HL-60 (cell line): Measurements from ENCODE around the gene GYG1.

ENCODE experiments used
- DNase-seq, 2 experiments: peaks; one replicate each; pipeline ENCODE4 v3.0.0-alpha.2; 2010 to 2020; ENCODE audit warnings: low read depth in 1 of 2, low spot score in 1 of 2
- H3K27ac ChIP-seq: fragments of 250-450 bp; sonication (Bioruptor Pico); replicated peaks from 2 replicates; pipeline ENCODE4 v1.5.1; 2020; ENCODE audit warnings: mild to moderate bottlenecking, moderate library complexity
- H3K27me3 ChIP-seq: fragments of 250-450 bp; sonication (Bioruptor Pico); 2 replicates; pipeline ENCODE4 v1.5.1; 2021; ENCODE audit warnings: mild to moderate bottlenecking, moderate library complexity; ENCODE audit not compliant: insufficient read depth, poor library complexity, severe bottlenecking
- H3K4me3 ChIP-seq: replicated peaks from 2 replicates; pipeline ENCODE4 v1.5.1; 2011; ENCODE audit warnings: mild to moderate bottlenecking, control low read depth, low read length; ENCODE audit not compliant: insufficient read depth
- CTCF ChIP-seq: IDR thresholded peaks from one replicate; pipeline ENCODE4 v1.5.1; 2011; ENCODE audit warnings: low read length, control low read depth, inconsistent platforms; ENCODE audit not compliant: insufficient read depth
- GABPA ChIP-seq: IDR thresholded peaks from 2 replicates; pipeline ENCODE4 v1.6.1; 2012; ENCODE audit warnings: low read depth
- POLR2AphosphoS5 ChIP-seq: IDR thresholded peaks from 2 replicates; pipeline ENCODE4 v1.6.1; 2012; ENCODE audit warnings: low read depth
- SPI1 ChIP-seq: IDR thresholded peaks from 2 replicates; pipeline ENCODE4 v1.6.1; 2012; ENCODE audit warnings: low read depth, mild to moderate bottlenecking, borderline replicate concordance
- TF ChIP-seq, protein P1 (sequence below): IDR thresholded peaks from 2 replicates; pipeline ENCODE4 v1.6.1; 2012; ENCODE audit warnings: low read depth; ENCODE audit not compliant: insufficient replicate concordance

The GYG1 gene

DNA sequence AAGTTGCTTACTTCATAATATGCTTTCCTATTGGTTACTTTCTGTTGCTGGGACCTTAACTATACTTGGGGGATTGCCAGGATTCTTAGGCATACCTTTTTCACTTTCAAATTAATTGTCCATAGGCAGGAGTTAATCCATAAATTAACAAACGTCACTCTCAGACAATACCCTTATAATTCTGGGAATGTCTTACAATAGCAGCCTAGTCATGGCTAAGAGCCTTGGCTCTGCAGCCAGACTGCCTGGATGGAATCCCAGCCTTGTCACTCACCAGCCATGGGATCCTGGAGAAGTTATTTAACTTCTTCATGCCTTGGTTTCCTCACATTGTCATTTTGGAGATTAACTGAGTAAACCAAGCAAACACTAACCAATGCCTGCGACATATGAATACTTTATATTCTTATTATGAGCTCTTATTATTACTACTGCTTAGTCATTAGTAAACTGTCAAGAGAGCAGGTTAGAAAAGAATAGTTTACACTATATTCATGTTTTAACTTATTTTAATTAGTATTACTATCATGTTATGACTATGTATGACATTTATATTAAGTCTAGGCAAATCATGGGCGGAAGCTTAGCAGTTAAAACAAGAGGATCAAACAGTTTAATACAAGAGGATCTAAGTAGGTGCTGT lies 29.0 kb downstream of the GYG1 start:
- no peak for DNase-seq
- H3K4me3 ChIP-seq = no peak overlapping the region
- no peak overlapping the region for H3K27ac ChIP-seq

DNA sequence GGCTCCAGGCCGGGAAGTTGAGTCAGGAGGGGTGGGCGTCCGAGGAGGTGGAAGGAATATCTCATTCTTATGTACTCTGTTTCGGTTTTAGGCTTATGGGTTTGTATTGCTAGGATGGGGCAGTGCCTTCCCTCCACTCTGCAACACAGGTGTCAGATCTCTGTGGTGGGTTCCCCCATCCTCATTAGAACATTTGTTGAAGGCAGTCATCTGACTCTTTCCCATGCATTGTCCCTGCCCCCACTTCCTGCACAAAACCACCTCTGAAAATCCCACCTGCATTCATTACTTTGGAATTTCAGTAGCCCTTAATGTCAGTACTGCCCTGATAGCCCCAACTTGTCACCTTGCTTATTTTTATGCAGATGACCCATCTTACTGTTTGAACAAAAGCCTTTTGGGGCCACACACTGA lies 29.5 kb downstream of the GYG1 start:
- Histone ChIP-seq H3K4me3 (no peak overlapping the region), H3K27ac (no peak overlapping the region), H3K27me3 (no peaks in the 10 kb centered on the region)
- DNase-seq = no peak
- TF ChIP-seq POLR2AphosphoS5 (no peak), SPI1 (no peak), CTCF (no peak)

More for the DNA sequence above, 29.0 kb downstream of the GYG1 start:
- TF ChIP-seq SPI1 = no peak
- TF ChIP-seq, protein P1, sequence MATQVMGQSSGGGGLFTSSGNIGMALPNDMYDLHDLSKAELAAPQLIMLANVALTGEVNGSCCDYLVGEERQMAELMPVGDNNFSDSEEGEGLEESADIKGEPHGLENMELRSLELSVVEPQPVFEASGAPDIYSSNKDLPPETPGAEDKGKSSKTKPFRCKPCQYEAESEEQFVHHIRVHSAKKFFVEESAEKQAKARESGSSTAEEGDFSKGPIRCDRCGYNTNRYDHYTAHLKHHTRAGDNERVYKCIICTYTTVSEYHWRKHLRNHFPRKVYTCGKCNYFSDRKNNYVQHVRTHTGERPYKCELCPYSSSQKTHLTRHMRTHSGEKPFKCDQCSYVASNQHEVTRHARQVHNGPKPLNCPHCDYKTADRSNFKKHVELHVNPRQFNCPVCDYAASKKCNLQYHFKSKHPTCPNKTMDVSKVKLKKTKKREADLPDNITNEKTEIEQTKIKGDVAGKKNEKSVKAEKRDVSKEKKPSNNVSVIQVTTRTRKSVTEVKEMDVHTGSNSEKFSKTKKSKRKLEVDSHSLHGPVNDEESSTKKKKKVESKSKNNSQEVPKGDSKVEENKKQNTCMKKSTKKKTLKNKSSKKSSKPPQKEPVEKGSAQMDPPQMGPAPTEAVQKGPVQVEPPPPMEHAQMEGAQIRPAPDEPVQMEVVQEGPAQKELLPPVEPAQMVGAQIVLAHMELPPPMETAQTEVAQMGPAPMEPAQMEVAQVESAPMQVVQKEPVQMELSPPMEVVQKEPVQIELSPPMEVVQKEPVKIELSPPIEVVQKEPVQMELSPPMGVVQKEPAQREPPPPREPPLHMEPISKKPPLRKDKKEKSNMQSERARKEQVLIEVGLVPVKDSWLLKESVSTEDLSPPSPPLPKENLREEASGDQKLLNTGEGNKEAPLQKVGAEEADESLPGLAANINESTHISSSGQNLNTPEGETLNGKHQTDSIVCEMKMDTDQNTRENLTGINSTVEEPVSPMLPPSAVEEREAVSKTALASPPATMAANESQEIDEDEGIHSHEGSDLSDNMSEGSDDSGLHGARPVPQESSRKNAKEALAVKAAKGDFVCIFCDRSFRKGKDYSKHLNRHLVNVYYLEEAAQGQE = no peak
- no peak for TF ChIP-seq CTCF
- TF ChIP-seq GABPA = no peak
- no peak for TF ChIP-seq POLR2AphosphoS5
- no peaks in the 10 kb centered on the region for H3K27me3 ChIP-seq

GRCh38 chr3:149021830-149022229 lies 30.5 kb downstream of the GYG1 start:
- no peak overlapping the region for H3K4me3 ChIP-seq
- TF ChIP-seq GABPA = no peak
- TF ChIP-seq POLR2AphosphoS5 = no peak
- DNase-seq = no peak
- no peak overlapping the region for H3K27ac ChIP-seq
- H3K27me3 ChIP-seq = no peaks in the 10 kb centered on the region

DNA sequence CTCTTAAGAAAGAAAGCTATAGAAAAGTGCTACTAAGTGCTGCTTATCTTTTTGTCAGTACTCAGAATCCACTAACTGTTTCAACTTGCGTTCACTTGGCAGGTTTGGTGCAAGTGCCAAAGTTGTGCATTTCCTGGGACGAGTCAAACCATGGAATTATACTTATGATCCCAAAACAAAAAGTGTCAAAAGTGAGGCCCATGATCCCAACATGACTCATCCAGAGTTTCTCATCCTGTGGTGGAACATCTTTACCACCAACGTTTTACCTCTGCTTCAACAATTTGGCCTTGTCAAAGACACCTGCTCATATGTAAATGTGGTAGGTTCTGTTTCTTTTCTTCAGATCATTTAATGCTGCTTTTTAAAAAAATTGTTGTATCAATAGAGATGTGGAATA lies 32.6 kb downstream of the GYG1 start:
- H3K4me3 ChIP-seq = no peak overlapping the region
- no peak overlapping the region for H3K27ac ChIP-seq
- DNase-seq = no peak
- H3K27me3 ChIP-seq = no peaks in the 10 kb centered on the region
- TF ChIP-seq, protein P1 = no peak
- TF ChIP-seq GABPA (no peak), POLR2AphosphoS5 (no peak), SPI1 (no peak), CTCF (no peak)
